ENCODE measurements around the gene HOXB8.

The HOXB8 gene

GRCh38 chr17:48598736-48599135 is 16.4 kb downstream of the HOXB8 start:
- H3K36me3 Mint-ChIP-seq (ENCODE audit: low read depth), result peaks cover 35% of the 10 kb centered on the region
- H3K27me3 Mint-ChIP-seq (ENCODE audit: low read depth), result peaks cover 96% of the 10 kb centered on the region
- peak overlapping the region in 1 of 3 experiments; percentile 98 for H3K27ac Mint-ChIP-seq
- H3K4me1 Mint-ChIP-seq, result peaks cover 72% of the 10 kb centered on the region
- TF ChIP-seq CTCF (IDR thresholded peaks at IDR 0.05; ENCODE audit: unreplicated experiment in 3 of 3), result no peak
- peak overlapping the region; percentile 94 to 99 (median 98) for H3K4me3 Mint-ChIP-seq
- no peaks in the 10 kb centered on the region for H3K9me3 Mint-ChIP-seq

GRCh38 chr17:48597778-48598631 is 17.1 kb downstream of the HOXB8 start:
- Mint-ChIP-seq H3K9me3 (no peaks in the 10 kb centered on the region), H3K27ac (peak overlapping the region in 1 of 3 experiments; percentile 98), H3K27me3 (ENCODE audit: low read depth) (peaks cover 95% of the 10 kb centered on the region), H3K36me3 (ENCODE audit: low read depth) (peaks cover 35% of the 10 kb centered on the region), H3K4me3 (peak overlapping the region; percentile 94 to 99 (median 98)), H3K4me1 (peaks cover 73% of the 10 kb centered on the region)
- no peak for TF ChIP-seq CTCF (IDR thresholded peaks at IDR 0.05; ENCODE audit: unreplicated experiment in 3 of 3)

DNA sequence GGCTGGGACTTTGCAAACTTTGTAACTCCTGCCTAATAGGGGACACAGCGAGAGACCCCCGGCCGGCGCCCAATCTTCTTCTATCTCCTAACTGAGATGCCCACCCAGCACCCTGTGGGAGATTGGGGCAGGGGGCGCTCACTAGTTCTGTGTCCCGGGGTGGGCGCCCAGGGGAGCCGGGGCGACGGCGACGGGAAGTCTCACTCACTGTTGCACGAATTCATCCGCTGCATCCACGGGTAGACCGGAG is 17.6 kb downstream of the HOXB8 start:
- peaks cover 95% of the 10 kb centered on the region for H3K27me3 Mint-ChIP-seq (ENCODE audit: low read depth)
- peak overlapping the region; percentile 94 to 99 (median 98) for H3K4me3 Mint-ChIP-seq
- no peak for TF ChIP-seq CTCF (IDR thresholded peaks at IDR 0.05; ENCODE audit: unreplicated experiment in 3 of 3)
- H3K27ac Mint-ChIP-seq, result peak overlapping the region in 1 of 3 experiments; percentile 98
- H3K9me3 Mint-ChIP-seq, result no peaks in the 10 kb centered on the region
- H3K36me3 Mint-ChIP-seq (ENCODE audit: low read depth), result peaks cover 40% of the 10 kb centered on the region
- peaks cover 78% of the 10 kb centered on the region for H3K4me1 Mint-ChIP-seq

DNA sequence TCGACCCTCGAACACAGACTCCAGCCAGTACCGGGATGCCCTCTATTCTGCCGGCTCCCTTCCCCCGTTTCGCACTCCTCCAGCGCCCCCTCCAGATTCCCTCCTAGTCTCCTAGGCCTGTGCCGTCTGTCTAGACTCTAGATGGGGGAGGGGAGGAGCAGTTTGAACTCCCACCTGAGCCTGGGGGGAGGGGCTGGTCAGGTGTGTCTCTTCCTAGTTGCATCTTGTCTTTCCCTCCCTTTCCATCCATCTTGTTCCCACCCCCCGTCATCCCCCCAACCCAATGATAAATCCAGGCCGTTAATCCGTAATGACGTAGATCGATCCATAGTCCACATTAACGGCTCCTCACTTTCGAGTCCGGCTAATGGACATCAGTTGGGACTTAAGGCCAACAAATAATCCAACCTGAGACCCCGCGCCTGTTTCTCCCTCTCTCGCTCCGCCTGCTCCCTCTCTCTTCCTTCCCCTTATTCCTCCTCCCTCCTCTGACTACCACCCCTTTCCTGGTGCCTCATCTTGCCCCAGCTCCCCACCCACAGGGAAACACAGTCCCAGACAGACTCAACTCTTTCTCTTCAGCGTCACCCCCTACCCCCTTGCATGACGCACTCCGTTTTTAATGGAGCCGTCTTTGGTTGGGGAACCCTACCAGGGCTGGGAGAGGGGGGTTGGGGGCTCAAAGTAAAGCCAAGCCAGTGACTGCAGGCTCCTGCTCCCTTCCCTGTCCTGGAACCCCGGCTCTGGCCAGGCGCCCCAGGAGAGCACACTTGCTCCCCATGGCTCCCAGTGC is 18.2 kb downstream of the HOXB8 start:
- TF ChIP-seq CTCF (IDR thresholded peaks at IDR 0.05; ENCODE audit: unreplicated experiment in 3 of 3), result no peak
- Mint-ChIP-seq H3K4me1 (peaks cover 79% of the 10 kb centered on the region), H3K27ac (peak overlapping the region in 1 of 3 experiments; percentile 98), H3K27me3 (ENCODE audit: low read depth) (peaks cover 95% of the 10 kb centered on the region), H3K36me3 (ENCODE audit: low read depth) (peaks cover 41% of the 10 kb centered on the region), H3K4me3 (peak overlapping the region; percentile 94 to 99 (median 98)), H3K9me3 (no peaks in the 10 kb centered on the region)

GRCh38 chr17:48596000-48596734 is 18.9 kb downstream of the HOXB8 start:
- peak overlapping the region; percentile 94 to 99 (median 98) for H3K4me3 Mint-ChIP-seq
- no peaks in the 10 kb centered on the region for H3K9me3 Mint-ChIP-seq
- H3K27me3 Mint-ChIP-seq (ENCODE audit: low read depth), result peaks cover 95% of the 10 kb centered on the region
- H3K36me3 Mint-ChIP-seq (ENCODE audit: low read depth), result peaks cover 46% of the 10 kb centered on the region
- H3K27ac Mint-ChIP-seq, result peak overlapping the region in 1 of 3 experiments; percentile 98
- TF ChIP-seq CTCF (IDR thresholded peaks at IDR 0.05; ENCODE audit: unreplicated experiment in 3 of 3), result no peak
- peaks cover 85% of the 10 kb centered on the region for H3K4me1 Mint-ChIP-seq
